ENCODE measurements around the gene PLA2G2A.

DNA sequence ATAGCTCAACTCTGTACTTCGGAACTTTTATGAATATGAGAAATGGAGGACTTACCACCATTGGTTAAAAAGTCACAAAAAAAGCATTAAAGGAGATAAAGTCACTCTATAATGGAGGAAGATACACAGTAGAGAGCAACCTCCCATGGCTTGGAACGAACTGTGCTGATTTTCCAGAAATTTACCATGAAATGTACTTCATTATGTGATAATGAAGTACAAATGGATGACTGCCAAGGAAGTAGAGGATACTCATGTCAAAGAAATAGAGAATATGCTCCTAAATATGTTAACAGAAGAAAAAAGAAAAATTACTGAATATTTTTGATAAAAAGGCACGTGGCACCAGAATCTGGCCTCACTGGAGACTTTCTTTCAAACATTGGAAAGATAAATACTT, 32.4 kb downstream of the PLA2G2A start:
- TF ChIP-seq, protein P1, sequence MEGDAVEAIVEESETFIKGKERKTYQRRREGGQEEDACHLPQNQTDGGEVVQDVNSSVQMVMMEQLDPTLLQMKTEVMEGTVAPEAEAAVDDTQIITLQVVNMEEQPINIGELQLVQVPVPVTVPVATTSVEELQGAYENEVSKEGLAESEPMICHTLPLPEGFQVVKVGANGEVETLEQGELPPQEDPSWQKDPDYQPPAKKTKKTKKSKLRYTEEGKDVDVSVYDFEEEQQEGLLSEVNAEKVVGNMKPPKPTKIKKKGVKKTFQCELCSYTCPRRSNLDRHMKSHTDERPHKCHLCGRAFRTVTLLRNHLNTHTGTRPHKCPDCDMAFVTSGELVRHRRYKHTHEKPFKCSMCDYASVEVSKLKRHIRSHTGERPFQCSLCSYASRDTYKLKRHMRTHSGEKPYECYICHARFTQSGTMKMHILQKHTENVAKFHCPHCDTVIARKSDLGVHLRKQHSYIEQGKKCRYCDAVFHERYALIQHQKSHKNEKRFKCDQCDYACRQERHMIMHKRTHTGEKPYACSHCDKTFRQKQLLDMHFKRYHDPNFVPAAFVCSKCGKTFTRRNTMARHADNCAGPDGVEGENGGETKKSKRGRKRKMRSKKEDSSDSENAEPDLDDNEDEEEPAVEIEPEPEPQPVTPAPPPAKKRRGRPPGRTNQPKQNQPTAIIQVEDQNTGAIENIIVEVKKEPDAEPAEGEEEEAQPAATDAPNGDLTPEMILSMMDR (IDR thresholded peaks at IDR 0.05): no peak
- TF ChIP-seq POLR2A (IDR thresholded peaks at IDR 0.05): no peak
